B cell (primary cell): Measurements from ENCODE around the gene ANKS6. TPM values are rescaled to one million over a fixed set of nuclear protein-coding genes. Genes with fewer than 3 reads are reported as not detected.

ENCODE experiments used
- ATAC-seq: fragments of 200-7000 bp; cut with Tn5 transposase; one replicate; pipeline ENCODE4 v1.10.0; 2021; ENCODE audit warnings: low read depth, mild to moderate bottlenecking, moderate number of reproducible peaks, moderate library complexity
- CTCF ChIA-PET: fragments of 350-600 bp; sonication (Branson Sonifier 250); formaldehyde crosslinking; loops from one replicate; lab custom pipeline; 2021; ENCODE audit warnings: antibody characterized with exemption, inconsistent platforms; lab: Charles Lee
- POLR2A ChIA-PET: fragments of 350-600 bp; sonication (Branson Sonifier 250); formaldehyde crosslinking; loops from one replicate; lab custom pipeline; 2021; ENCODE audit warnings: antibody characterized with exemption; lab: Charles Lee
- DNase-seq: peaks from one replicate; pipeline ENCODE4 v3.0.0; 2013
- H2AFZ ChIP-seq: 2 replicates; pipeline ENCODE4 v1.6.1; 2012; ENCODE audit warnings: mild to moderate bottlenecking, low read depth, low read length; ENCODE audit not compliant: insufficient read depth, poor library complexity, severe bottlenecking
- H3K27ac ChIP-seq, 2 donors: 1 replicate in 1 of 2; 2 replicates in 1 of 2; pipeline ENCODE4 v1.5.1; 2012 to 2013; ENCODE audit warnings: low read length in 2 of 2, mild to moderate bottlenecking in 2 of 2, moderate library complexity in 1 of 2
- H3K27me3 ChIP-seq, 4 experiments: fragments of 200-600 bp in 1 of 4; sonication (generic) in 1 of 4; replicated peaks in 1 of 4; 1 replicate in 2 of 4; 2 replicates in 2 of 4; pipeline versions ENCODE4 v1.6.1 to v1.7.0; 2013 to 2016; ENCODE audit warnings: low read length in 3 of 4, mild to moderate bottlenecking in 2 of 4, mixed read lengths in 1 of 4, moderate library complexity in 1 of 4; ENCODE audit not compliant: insufficient read depth in 4 of 4, control insufficient read depth in 3 of 4; ENCODE audit errors: control extremely low read depth in 1 of 4
- H3K36me3 ChIP-seq, 2 experiments: replicated peaks in 1 of 2; 1 replicate in 1 of 2; 2 replicates in 1 of 2; pipeline versions ENCODE4 v1.6.1 to v1.7.1; 2013; ENCODE audit warnings: low read length in 1 of 2; ENCODE audit not compliant: insufficient read depth in 2 of 2, control insufficient read depth in 1 of 2; ENCODE audit errors: control extremely low read depth in 1 of 2, extremely low read depth in 1 of 2
- H3K4me1 ChIP-seq, 2 donors: fragments of 200-600 bp in 1 of 2; sonication (generic) in 1 of 2; 1 replicate in 1 of 2; 2 replicates in 1 of 2; pipeline versions ENCODE4 v1.5.1 to v1.6.1; 2013 to 2017; ENCODE audit warnings: low read length in 2 of 2; ENCODE audit not compliant: control insufficient read depth in 2 of 2, insufficient read depth in 2 of 2
- H3K4me2 ChIP-seq: replicated peaks from 2 replicates; pipeline ENCODE3; 2012; ENCODE audit warnings: mild to moderate bottlenecking, low read depth, low read length; ENCODE audit not compliant: poor library complexity, severe bottlenecking
- H3K4me3 ChIP-seq, 5 experiments: fragments of 200-600 bp in 1 of 5; sonication (generic) in 1 of 5; 1 replicate in 3 of 5; 2 replicates in 2 of 5; pipeline versions ENCODE4 v1.5.1 to v1.7.0; 2011 to 2016; ENCODE audit warnings: low read length in 4 of 5, mild to moderate bottlenecking in 4 of 5, low read depth in 2 of 5, control low read depth in 1 of 5, moderate library complexity in 1 of 5; ENCODE audit not compliant: insufficient read depth in 1 of 5; ENCODE audit errors: control extremely low read depth in 1 of 5, extremely low read depth in 1 of 5
- H3K79me2 ChIP-seq: fragments of 200-600 bp; sonication (generic); one replicate; pipeline ENCODE4 v1.6.0; 2016; ENCODE audit warnings: low read length; ENCODE audit not compliant: control insufficient read depth, insufficient read depth
- H3K9ac ChIP-seq: fragments of 200-600 bp; sonication (generic); 2 replicates; pipeline ENCODE4 v1.6.1; 2017; ENCODE audit warnings: mild to moderate bottlenecking, low read length, moderate library complexity
- H3K9me3 ChIP-seq, 3 donors: one replicate each; pipeline versions ENCODE4 v1.6.1 to v1.7.1; 2013; ENCODE audit warnings: low read length in 2 of 3; ENCODE audit not compliant: control insufficient read depth in 2 of 3, insufficient read depth in 1 of 3; ENCODE audit errors: control extremely low read depth in 1 of 3
- H4K20me1 ChIP-seq: 2 replicates; pipeline ENCODE4 v1.6.0; 2012; ENCODE audit warnings: mild to moderate bottlenecking, low read length; ENCODE audit not compliant: insufficient read depth, control insufficient read depth, poor library complexity, severe bottlenecking
- H3K27ac Mint-ChIP-seq: one replicate; pipeline ENCODE4 v1.8.0; 2021; ENCODE audit warnings: mixed read lengths
- H3K27me3 Mint-ChIP-seq: one replicate; pipeline ENCODE4 v1.8.0; 2021; ENCODE audit warnings: mixed read lengths
- H3K4me1 Mint-ChIP-seq: one replicate; pipeline ENCODE4 v1.8.0; 2021; ENCODE audit warnings: mixed read lengths
- H3K4me3 Mint-ChIP-seq: one replicate; pipeline ENCODE4 v1.8.0; 2021; ENCODE audit warnings: mixed read lengths
- H3K9me3 Mint-ChIP-seq: one replicate; pipeline ENCODE4 v1.8.0; 2022; ENCODE audit warnings: mixed read lengths; ENCODE audit not compliant: insufficient read depth
- CTCF ChIP-seq: fragments of 200-600 bp; IDR thresholded peaks from one replicate; pipeline ENCODE4 v1.8.0; 2022; ENCODE audit warnings: antibody characterized with exemption, mild to moderate bottlenecking
- EZH2 ChIP-seq: IDR thresholded peaks from 2 replicates; pipeline ENCODE4 v1.6.1; 2012; ENCODE audit warnings: borderline replicate concordance, low read depth, mild to moderate bottlenecking, moderate library complexity, low read length; ENCODE audit not compliant: insufficient read depth, poor library complexity, severe bottlenecking
- WGBS: methylation state at CpG from one replicate; pipeline ENCODE4 v1.1.5; 2013; ENCODE audit warnings: missing lambda C conversion rate; ENCODE audit not compliant: insufficient coverage; 5-methylcytosine and 5-hydroxymethylcytosine counted together
- intact Hi-C: fragments of 100-400 bp; cut with micrococcal nuclease; formaldehyde crosslinking; loops from one replicate; pipeline ENCODE4 v1.10.0; 2022
- polyA plus RNA-seq: library from polyadenylated mRNA; depleted of rRNA; stranded (reverse); fragments of >200 nt; gene quantifications from 2 replicates; pipeline ENCODE4 v1.2.3, GENCODE V29; 2012
- total RNA-seq, 2 donors: library from RNA; stranded (reverse); fragments of 120-200 nt in 1 of 2; gene quantifications; 1 replicate in 1 of 2; 2 replicates in 1 of 2; pipeline versions ENCODE4 v1.2.3 to v1.2.4, GENCODE V29; 2013 to 2022

The ANKS6 gene
- total and polyA plus RNA-seq, 2 donors (not counting 1 experiment from before 2014, with no cell fraction given), result 11.4 to 16.1 TPM

GRCh38 chr9:98839724-98840123 lies 43.4 kb upstream of the ANKS6 start:
- H3K9me3 Mint-ChIP-seq, result no peaks in the 10 kb centered on the region
- H3K79me2 ChIP-seq, result no peaks in the 10 kb centered on the region

More at GRCh38 chr9:98839724-98840123, 43.4 kb upstream of the ANKS6 start:
- H3K27me3 Mint-ChIP-seq, result no peaks in the 10 kb centered on the region
- DNase-seq (no peak), ATAC-seq (no peak)
- Histone ChIP-seq H3K4me2 (no peak overlapping the region), H3K27ac (no peak overlapping the region), H3K4me3 (no peak overlapping the region), H3K36me3 (peaks cover 0 to 2% of the 10 kb centered on the region in 2 experiments), H3K27me3 (no peaks in the 10 kb centered on the region), H3K9ac (no peak overlapping the region), H3K4me1 (no peaks in the 10 kb centered on the region), H4K20me1 (no peaks in the 10 kb centered on the region), H3K9me3 (no peaks in the 10 kb centered on the region), H2AFZ (no peak overlapping the region)
- no peaks in the 10 kb centered on the region for H3K4me1 Mint-ChIP-seq
- WGBS, result 93% methylated on average over 2 of the region's 4 CpGs
- intact Hi-C loops, result no loop called here
- no peak overlapping the region for H3K4me3 Mint-ChIP-seq
- ChIA-PET POLR2A (no interaction called here), CTCF (no interaction called here)
- H3K27ac Mint-ChIP-seq, result no peak overlapping the region
- TF ChIP-seq CTCF (no peak), EZH2 (no peak)
